ENCODE results near the gene ZNF547.

ZNF547 gene
- total RNA-seq, result 0 to 5.1 (median 1.8) reads per million in 9 experiments

- Mint-ChIP-seq H3K36me3 (ENCODE audit: insufficient read depth) (peaks cover 18% of the 10 kb centered on the region), H3K27ac (peak within 1 kb of the TSS; percentile 97 to 99), H3K9me3 (peaks cover 4 to 11% of the 10 kb centered on the region in 2 donors), H3K4me1 (ENCODE audit: low read depth in 2 of 2) (peaks cover 15 to 16% of the 10 kb centered on the region in 2 donors), H3K4me3 (peak within 1 kb of the TSS; percentile 76 to 86), H3K27me3 (no peaks in the 10 kb centered on the region)
- ATAC-seq (replicated peaks) (peak; percentile 91), DNase-seq (peak; percentile 96 to 99 (median 97))
Observed at GRCh38 chr19:57362997-57363687, at the start of gene ZNF547, which contains the start of gene TRAPPC2B. Gene ZNF547 (plus strand): TSS chr19:57363551. CDS start chr19:57368556, 5,005 bp downstream. Gene TRAPPC2B (plus strand): TSS chr19:57363551. CDS start chr19:57364834, 1,283 bp downstream.

- Mint-ChIP-seq H3K9me3 (peaks cover 0 to 2% of the 10 kb centered on the region in 2 donors), H3K27ac (no peak overlapping the region), H3K36me3 (ENCODE audit: insufficient read depth) (peaks cover 1% of the 10 kb centered on the region), H3K4me3 (no peak overlapping the region), H3K4me1 (ENCODE audit: low read depth in 2 of 2) (peaks cover 2 to 4% of the 10 kb centered on the region in 2 donors), H3K27me3 (peaks cover 45 to 49% of the 10 kb centered on the region in 2 donors)
- no peak for ATAC-seq (replicated peaks)
- no peak for DNase-seq
Observed at GRCh38 chr19:57314146-57314545, 49.2 kb upstream of the ZNF547 start.

GRCh38 chr19:57317503-57317902, 45.8 kb upstream of the ZNF547 start:
- Mint-ChIP-seq H3K4me3 (no peak overlapping the region), H3K4me1 (ENCODE audit: low read depth in 2 of 2) (peaks cover 18 to 23% of the 10 kb centered on the region in 2 donors), H3K27ac (no peak overlapping the region), H3K9me3 (peaks cover 0 to 14% of the 10 kb centered on the region in 2 donors), H3K27me3 (peaks cover 45 to 49% of the 10 kb centered on the region in 2 donors), H3K36me3 (ENCODE audit: insufficient read depth) (peaks cover 14% of the 10 kb centered on the region)
- DNase-seq (no peak), ATAC-seq (replicated peaks) (no peak)

GRCh38 chr19:57319869-57320179, 43.5 kb upstream of the ZNF547 start:
- Mint-ChIP-seq H3K36me3 (ENCODE audit: insufficient read depth) (peaks cover 31% of the 10 kb centered on the region), H3K4me1 (ENCODE audit: low read depth in 2 of 2) (peaks cover 18 to 27% of the 10 kb centered on the region in 2 donors), H3K27ac (peak overlapping the region; percentile 94 to 99), H3K9me3 (peaks cover 0 to 14% of the 10 kb centered on the region in 2 donors), H3K27me3 (peaks cover 32 to 37% of the 10 kb centered on the region in 2 donors), H3K4me3 (peak overlapping the region; percentile 90 to 93)
- ATAC-seq (replicated peaks), result peak; percentile 1
- no peak for DNase-seq

GRCh38 chr19:57320180-57321084, 42.9 kb upstream of the ZNF547 start, which contains the start of gene ZNF543:
Gene ZNF543 (plus strand): TSS chr19:57320472. CDS start chr19:57320854, 382 bp downstream.
- Mint-ChIP-seq H3K27me3 (peaks cover 25 to 31% of the 10 kb centered on the region in 2 donors), H3K4me1 (ENCODE audit: low read depth in 2 of 2) (peaks cover 18 to 27% of the 10 kb centered on the region in 2 donors), H3K4me3 (peak within 1 kb of the TSS; percentile 90 to 93), H3K27ac (peak within 1 kb of the TSS; percentile 94 to 99), H3K36me3 (ENCODE audit: insufficient read depth) (peaks cover 34% of the 10 kb centered on the region), H3K9me3 (peaks cover 0 to 14% of the 10 kb centered on the region in 2 donors)
- peak; percentile 95 for ATAC-seq (replicated peaks)
- DNase-seq, result peak; percentile 87 to 90 (median 88)

- Mint-ChIP-seq H3K27ac (peak overlapping the region; percentile 94 to 99), H3K4me3 (peak overlapping the region; percentile 90 to 93), H3K9me3 (peaks cover 0 to 14% of the 10 kb centered on the region in 2 donors), H3K36me3 (ENCODE audit: insufficient read depth) (peaks cover 38% of the 10 kb centered on the region), H3K4me1 (ENCODE audit: low read depth in 2 of 2) (peaks cover 18 to 27% of the 10 kb centered on the region in 2 donors), H3K27me3 (peaks cover 19 to 24% of the 10 kb centered on the region in 2 donors)
- DNase-seq (no peak), ATAC-seq (replicated peaks) (no peak)
Observed at GRCh38 chr19:57321116-57321515, 42.2 kb upstream of the ZNF547 start.

GRCh38 chr19:57321751-57322150, 41.6 kb upstream of the ZNF547 start:
- Mint-ChIP-seq H3K36me3 (ENCODE audit: insufficient read depth) (peaks cover 42% of the 10 kb centered on the region), H3K4me1 (ENCODE audit: low read depth in 2 of 2) (peaks cover 18 to 27% of the 10 kb centered on the region in 2 donors), H3K27me3 (peaks cover 12 to 18% of the 10 kb centered on the region in 2 donors), H3K27ac (peak overlapping the region in 1 of 2 donors; percentile 94), H3K4me3 (peak overlapping the region; percentile 36 to 90), H3K9me3 (peaks cover 0 to 14% of the 10 kb centered on the region in 2 donors)
- no peak for DNase-seq
- no peak for ATAC-seq (replicated peaks)

GRCh38 chr19:57324992-57325391, 38.4 kb upstream of the ZNF547 start:
- peaks cover 14 to 22% of the 10 kb centered on the region in 2 donors for H3K4me1 Mint-ChIP-seq (ENCODE audit: low read depth in 2 of 2)
- peaks cover 4 to 11% of the 10 kb centered on the region in 2 donors for H3K9me3 Mint-ChIP-seq
- no peak overlapping the region for H3K27ac Mint-ChIP-seq

GRCh38 chr19:57327993-57328392, 35.4 kb upstream of the ZNF547 start:
- ATAC-seq (replicated peaks), result no peak
- Mint-ChIP-seq H3K9me3 (peaks cover 0 to 4% of the 10 kb centered on the region in 2 donors), H3K36me3 (ENCODE audit: insufficient read depth) (peaks cover 40% of the 10 kb centered on the region), H3K4me3 (no peak overlapping the region), H3K27me3 (no peaks in the 10 kb centered on the region), H3K4me1 (ENCODE audit: low read depth in 2 of 2) (no peaks in the 10 kb centered on the region), H3K27ac (no peak overlapping the region)
- no peak for DNase-seq

More at GRCh38 chr19:57324992-57325391, 38.4 kb upstream of the ZNF547 start:
- no peak for ATAC-seq (replicated peaks)
- peaks cover 50% of the 10 kb centered on the region for H3K36me3 Mint-ChIP-seq (ENCODE audit: insufficient read depth)
- no peaks in the 10 kb centered on the region for H3K27me3 Mint-ChIP-seq
- no peak overlapping the region for H3K4me3 Mint-ChIP-seq
- DNase-seq, result no peak

- Mint-ChIP-seq H3K9me3 (peaks cover 1 to 8% of the 10 kb centered on the region in 2 donors), H3K36me3 (ENCODE audit: insufficient read depth) (peaks cover 4% of the 10 kb centered on the region), H3K27me3 (no peaks in the 10 kb centered on the region), H3K4me3 (no peak overlapping the region), H3K4me1 (ENCODE audit: low read depth in 2 of 2) (no peaks in the 10 kb centered on the region), H3K27ac (no peak overlapping the region)
- DNase-seq, result no peak
- no peak for ATAC-seq (replicated peaks)
Observed at GRCh38 chr19:57334191-57334590, 29.2 kb upstream of the ZNF547 start.

- Mint-ChIP-seq H3K4me3 (no peak overlapping the region), H3K36me3 (ENCODE audit: insufficient read depth) (no peaks in the 10 kb centered on the region), H3K9me3 (peaks cover 1 to 16% of the 10 kb centered on the region in 2 donors), H3K27me3 (no peaks in the 10 kb centered on the region), H3K4me1 (ENCODE audit: low read depth in 2 of 2) (no peaks in the 10 kb centered on the region), H3K27ac (no peak overlapping the region)
- DNase-seq, result no peak
- ATAC-seq (replicated peaks), result no peak
Observed at GRCh38 chr19:57338877-57339276, 24.5 kb upstream of the ZNF547 start.

- no peaks in the 10 kb centered on the region for H3K4me1 Mint-ChIP-seq (ENCODE audit: low read depth in 2 of 2)
- H3K9me3 Mint-ChIP-seq, result peaks cover 3 to 8% of the 10 kb centered on the region in 2 donors
- H3K27me3 Mint-ChIP-seq, result peaks cover 4 to 16% of the 10 kb centered on the region in 2 donors
- H3K27ac Mint-ChIP-seq, result no peak overlapping the region
- DNase-seq (no peak), ATAC-seq (replicated peaks) (no peak)
- no peaks in the 10 kb centered on the region for H3K36me3 Mint-ChIP-seq (ENCODE audit: insufficient read depth)
- no peak overlapping the region for H3K4me3 Mint-ChIP-seq
Observed at GRCh38 chr19:57342582-57342981, 20.8 kb upstream of the ZNF547 start.

GRCh38 chr19:57348136-57348535, 15.2 kb upstream of the ZNF547 start:
- DNase-seq (no peak), ATAC-seq (replicated peaks) (no peak)
- H3K9me3 Mint-ChIP-seq, result peaks cover 12 to 27% of the 10 kb centered on the region in 2 donors
- no peak overlapping the region for H3K4me3 Mint-ChIP-seq
- peaks cover 4 to 18% of the 10 kb centered on the region in 2 donors for H3K27me3 Mint-ChIP-seq
- peaks cover 12% of the 10 kb centered on the region for H3K36me3 Mint-ChIP-seq (ENCODE audit: insufficient read depth)
- no peak overlapping the region for H3K27ac Mint-ChIP-seq
- H3K4me1 Mint-ChIP-seq (ENCODE audit: low read depth in 2 of 2), result peaks cover 24 to 29% of the 10 kb centered on the region in 2 donors

All from effector memory CD8-positive, alpha-beta T cell (primary cell).